ENCODE measurements around the gene VRK1.

- TF ChIP-seq CTCF (IDR thresholded peaks at IDR 0.05; ENCODE audit: control extremely low read depth in 1 of 3, insufficient read depth in 1 of 3, low read depth in 1 of 3, low read length in 3 of 3) (no peak), EZH2 (IDR thresholded peaks at IDR 0.05; ENCODE audit: low read depth, low read length, severe bottlenecking) (no peak)
Observed at GRCh38 chr14:96894966-96895365, 97.8 kb downstream of the VRK1 start.

Measured in H1 (cell line).